ENCODE data around the gene PIEZO1.

GRCh38 chr16:88810166-88810911 is 25.3 kb upstream of the PIEZO1 start:
- no peak for TF ChIP-seq CTCF (IDR thresholded peaks at IDR 0.05)
- no peak for TF ChIP-seq POLR2A (IDR thresholded peaks at IDR 0.05)

All from right lobe of liver (tissue), 4 donors.